RPMI7951 (cell line): ENCODE results near the gene CACTIN. TPM values are rescaled to one million over a fixed set of nuclear protein-coding genes. Genes with fewer than 3 reads are reported as not detected.
A peak's percentile ranks its signal among the peaks of the same experiment; 100 is the strongest.
"Not testable (repeated sequence)": the region's sequence is repeated elsewhere in the genome, so short reads cannot be mapped to it uniquely, and the experiment has no call there.

ENCODE experiments used
- DNase-seq: peaks from one replicate; pipeline ENCODE4 v3.0.0-alpha.2; 2012; ENCODE audit warnings: low read depth
- total RNA-seq: library from RNA; depleted of rRNA; stranded (reverse); fragments of >200 nt; shearing (Covaris generic); gene quantifications from 2 replicates; pipeline ENCODE4 v1.2.3, GENCODE V29; 2014; rRNA removed

Gene CACTIN
- total RNA-seq = 16.5 and 21.6 TPM in 2 replicates

- DNase-seq = peak; percentile 98
These were observed at the start of gene CACTIN for GRCh38 chr19:3626473-3627350. TSS of gene CACTIN (minus strand) at chr19:3626790. CDS start at chr19:3626762, 28 bp downstream.

- no peak for DNase-seq
These were observed 48.4 kb upstream of the CACTIN start for GRCh38 chr19:3674784-3675543.

GRCh38 chr19:3673506-3674439, 47.2 kb upstream of the CACTIN start:
- no peak for DNase-seq

- no peak for DNase-seq
These were observed 46.4 kb upstream of the CACTIN start for GRCh38 chr19:3672993-3673392.

GRCh38 chr19:3672575-3672948, 46.0 kb upstream of the CACTIN start:
- DNase-seq = no peak

GRCh38 chr19:3671680-3672574, 45.3 kb upstream of the CACTIN start:
- DNase-seq = no peak

- DNase-seq = no peak
These were observed 44.4 kb upstream of the CACTIN start for GRCh38 chr19:3670796-3671679.

GRCh38 chr19:3669947-3670795, 43.6 kb upstream of the CACTIN start:
- DNase-seq = no peak

GRCh38 chr19:3669082-3669946, 42.7 kb upstream of the CACTIN start:
- no peak for DNase-seq

- DNase-seq = no peak
These were observed 41.9 kb upstream of the CACTIN start for GRCh38 chr19:3668331-3669081.

- no peak for DNase-seq
These were observed 41.2 kb upstream of the CACTIN start for GRCh38 chr19:3667766-3668165.

- no peak for DNase-seq
These were observed 40.5 kb upstream of the CACTIN start for GRCh38 chr19:3667037-3667638.

GRCh38 chr19:3666545-3666856, 39.9 kb upstream of the CACTIN start:
- DNase-seq = not testable (repeated sequence)

GRCh38 chr19:3665681-3666544, 39.3 kb upstream of the CACTIN start:
- DNase-seq = no peak

- DNase-seq = no peak
These were observed 38.5 kb upstream of the CACTIN start for GRCh38 chr19:3664879-3665642.
